Measurements from ENCODE around the gene CBFB.
"Not testable (repeated sequence)": the region's sequence is repeated elsewhere in the genome, so short reads cannot be mapped to it uniquely, and the experiment has no call there.

Gene CBFB

DNA sequence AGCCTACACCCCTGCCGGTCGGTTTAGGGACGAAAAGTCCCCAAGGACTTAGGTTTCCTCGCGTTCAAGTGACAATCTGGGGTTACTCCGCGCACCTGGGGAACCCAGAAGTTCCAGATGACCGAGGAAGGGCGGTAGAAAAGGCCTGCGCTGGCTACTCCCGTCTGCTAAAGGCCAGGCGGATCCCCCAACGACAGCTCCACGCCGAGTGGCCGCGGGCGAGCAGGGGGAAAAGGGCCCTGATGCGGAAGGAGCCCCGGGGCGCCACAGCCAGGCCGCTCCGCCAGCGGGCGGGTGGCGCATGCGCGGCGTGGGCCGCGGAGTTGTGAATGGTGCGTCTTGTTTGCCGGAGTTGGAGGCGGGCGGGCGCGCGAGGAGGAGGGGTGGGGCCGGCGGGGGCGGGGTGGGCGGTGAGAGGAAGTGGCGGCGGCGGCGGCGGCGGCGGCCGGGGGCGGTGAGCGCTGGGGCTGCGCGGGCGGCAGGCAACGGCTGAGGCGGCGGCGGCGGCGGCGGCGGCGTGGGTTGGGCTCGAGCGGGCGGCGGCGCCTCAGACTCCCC is at the start of gene CBFB:
TSS of gene CBFB (plus strand) at position 454 of the 558 bp plus-strand sequence. CDS start 259 bp downstream, outside the sequence.
- DNase-seq = peak; percentile 93

DNA sequence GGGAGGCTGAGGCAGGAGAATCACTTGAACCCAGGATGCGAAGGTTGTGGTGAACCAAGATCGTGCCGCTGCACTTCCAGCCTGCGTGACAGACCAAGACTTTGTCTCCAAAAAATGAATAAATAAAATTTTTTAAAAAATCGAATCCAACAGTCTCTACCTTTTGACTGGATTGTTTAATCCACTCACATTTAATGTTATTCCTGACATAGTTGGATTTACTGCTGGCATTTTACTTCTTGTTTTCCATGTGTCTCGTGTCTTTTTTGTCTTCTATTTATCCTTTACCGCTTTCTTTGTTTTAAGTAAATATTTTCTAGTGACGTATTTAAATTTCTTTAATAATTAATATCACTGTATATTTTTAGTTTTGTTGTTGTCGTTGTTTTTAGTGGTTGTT is 45.9 kb upstream of the CBFB start:
- no peak for DNase-seq

DNA sequence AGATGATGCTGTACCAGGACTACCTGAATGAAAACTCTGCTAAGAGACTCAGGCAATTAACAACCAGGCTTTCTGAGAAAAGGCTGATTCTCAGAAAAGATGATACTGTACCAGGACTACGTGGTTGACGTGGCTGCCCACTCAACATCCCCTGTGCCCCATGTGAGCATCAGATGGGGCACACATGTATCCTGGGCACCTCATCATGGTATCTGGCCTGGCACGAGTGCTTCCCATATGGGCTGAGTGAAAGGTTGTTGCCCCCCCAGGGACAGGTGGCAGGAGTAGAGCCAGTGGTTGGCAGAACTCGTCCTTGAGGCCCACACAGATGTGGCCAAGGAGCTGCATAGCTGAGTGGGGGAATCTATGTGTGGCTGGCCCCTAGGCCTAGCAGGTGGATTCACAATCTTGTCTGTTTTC is 44.0 kb upstream of the CBFB start:
- peak; percentile 81 for DNase-seq

DNA sequence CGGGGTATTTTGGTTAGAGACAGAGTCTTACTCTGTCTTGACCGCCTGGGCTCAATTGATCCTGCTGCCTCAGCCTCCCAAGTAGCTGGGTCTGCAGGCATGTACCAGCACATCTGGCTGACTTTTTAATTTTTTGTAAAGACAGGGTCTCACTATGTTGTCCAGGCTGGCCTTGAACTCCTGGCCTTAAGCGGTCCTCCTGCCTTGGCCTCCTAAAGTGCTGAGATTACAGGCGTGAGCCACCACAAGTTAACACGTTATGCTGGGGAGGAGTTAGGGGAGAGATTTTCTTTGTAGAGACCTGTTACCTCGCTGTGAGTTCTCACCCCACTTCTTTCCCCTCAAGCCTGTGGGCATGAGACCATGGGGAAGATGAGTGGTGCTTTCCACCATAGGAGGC is 42.4 kb upstream of the CBFB start:
- DNase-seq = no peak

DNA sequence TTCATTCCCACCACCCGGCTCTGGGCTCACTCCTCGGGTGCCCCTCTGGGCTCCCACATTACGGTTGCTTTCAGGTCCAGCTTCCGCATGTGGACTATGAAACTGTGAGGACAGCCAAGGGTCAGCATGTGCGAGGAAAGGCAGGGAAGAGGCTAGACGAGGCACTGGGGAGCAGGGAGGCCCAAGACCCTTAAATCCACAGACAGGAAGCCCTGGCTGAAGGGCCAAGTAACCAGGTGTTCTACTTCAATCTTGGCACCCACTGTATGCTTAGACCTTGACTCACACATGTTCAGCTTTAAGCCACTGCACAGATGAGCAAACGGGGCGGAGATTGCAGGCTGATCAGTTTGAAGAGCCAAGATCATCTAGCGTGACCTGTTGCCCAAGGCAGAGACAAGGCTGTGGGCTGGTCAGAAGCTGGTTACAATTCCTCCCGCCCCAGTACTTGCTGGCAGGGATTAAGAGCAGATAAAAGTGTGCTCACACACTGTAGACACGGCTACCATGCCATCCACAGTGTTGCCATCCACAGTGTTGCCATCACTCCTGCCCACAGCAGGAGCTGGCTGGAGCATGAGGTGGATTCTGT is 40.7 kb upstream of the CBFB start, which contains the start of gene CES4A:
TSS of gene CES4A (plus strand) at position 393 of the 592 bp plus-strand sequence. CDS start at position 577, 184 bp downstream.
- DNase-seq = peak; percentile 58

DNA sequence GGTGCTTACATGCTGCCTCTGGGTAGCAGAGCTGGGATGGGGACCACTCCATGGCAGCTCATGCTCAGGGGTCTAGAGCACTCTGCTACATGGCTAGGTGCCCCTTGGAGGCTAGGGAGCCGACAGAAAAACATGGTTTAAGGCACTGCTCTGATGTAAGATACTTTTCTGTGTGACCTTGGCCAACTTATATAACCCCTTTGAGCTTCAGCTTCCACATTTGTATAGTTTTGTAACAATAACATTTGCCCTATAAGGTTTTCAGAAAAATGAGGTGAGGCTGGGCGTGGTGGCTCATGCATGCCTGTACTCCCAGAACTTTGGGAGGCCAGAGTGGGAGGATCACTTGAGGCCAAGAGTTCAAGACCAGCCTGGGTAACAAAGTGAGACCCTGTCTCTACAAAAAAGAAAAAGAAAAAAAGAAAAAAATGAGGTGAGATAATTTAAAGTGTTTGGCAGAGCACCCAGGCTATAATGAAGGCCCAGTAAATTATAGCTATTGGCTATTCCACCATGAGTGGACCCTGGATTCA is 37.3 kb upstream of the CBFB start:
- no peak for DNase-seq

DNA sequence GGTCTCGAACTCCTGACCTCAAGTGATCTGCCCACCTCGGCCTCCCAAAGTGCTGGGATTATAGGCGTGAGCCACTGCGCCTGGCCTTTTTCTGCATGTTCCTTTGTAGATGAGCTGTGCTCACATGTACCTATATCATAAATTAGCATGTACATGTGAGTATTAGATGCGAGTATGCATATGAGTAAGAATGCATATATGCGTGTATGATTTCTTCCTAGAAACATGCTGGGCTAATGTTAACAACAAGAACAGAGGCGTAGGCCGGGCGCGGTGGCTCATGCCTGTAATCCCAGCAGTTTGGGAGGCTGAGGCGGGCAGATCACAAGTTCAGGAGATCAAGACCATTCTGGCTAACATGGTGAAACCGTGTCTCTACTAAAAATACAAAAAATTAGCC is 35.4 kb upstream of the CBFB start:
- not testable (repeated sequence) for DNase-seq

DNA sequence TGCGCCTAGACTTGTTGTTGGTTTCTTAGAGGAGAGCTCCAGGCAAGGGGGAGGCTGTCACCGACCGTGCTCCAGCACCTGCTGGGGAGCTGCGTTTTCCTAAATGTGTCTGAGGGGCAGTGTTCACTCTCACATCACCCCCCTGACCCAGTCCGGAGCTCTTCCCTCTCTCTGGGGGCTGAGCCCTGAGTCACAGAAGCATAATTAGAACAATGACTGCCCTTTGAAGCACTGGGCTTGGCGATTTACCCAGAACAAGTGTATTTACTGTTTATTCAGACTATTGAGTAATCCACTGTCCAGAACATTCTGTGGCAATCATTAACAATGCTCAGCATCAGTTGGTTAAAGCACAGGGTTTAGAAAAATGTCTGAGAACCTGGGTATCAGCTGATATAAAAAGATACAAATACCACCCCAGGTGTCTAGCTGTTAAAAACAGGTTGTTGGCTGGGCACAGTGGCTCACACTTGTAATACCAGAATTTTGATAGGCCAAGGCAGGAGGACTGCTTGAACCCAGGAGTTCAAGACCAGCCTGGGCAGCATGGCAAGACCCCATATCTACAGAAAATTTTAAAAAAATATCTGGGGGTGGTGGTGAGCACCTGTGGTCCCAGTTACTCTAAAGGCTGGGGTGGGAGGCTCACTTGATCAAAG is 32.5 kb upstream of the CBFB start:
- DNase-seq = no peak

DNA sequence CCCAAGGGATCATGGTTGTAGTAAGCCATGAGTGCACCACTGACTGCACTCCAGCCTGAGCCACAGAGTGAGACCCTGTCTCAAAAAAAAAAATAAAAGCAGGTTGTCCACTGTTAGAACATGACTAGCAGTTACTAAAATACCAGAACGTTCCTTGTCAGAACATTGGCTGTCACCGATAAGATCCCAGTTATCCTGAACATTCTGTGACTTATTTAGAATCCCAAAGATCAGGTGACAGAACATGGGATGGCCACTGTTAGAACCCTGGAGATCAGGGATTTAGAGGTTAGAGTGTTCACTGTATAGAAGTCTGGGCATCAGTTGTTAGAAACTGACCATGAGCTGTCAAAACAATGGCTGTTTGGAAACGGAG is 32.0 kb upstream of the CBFB start:
- no peak for DNase-seq

DNA sequence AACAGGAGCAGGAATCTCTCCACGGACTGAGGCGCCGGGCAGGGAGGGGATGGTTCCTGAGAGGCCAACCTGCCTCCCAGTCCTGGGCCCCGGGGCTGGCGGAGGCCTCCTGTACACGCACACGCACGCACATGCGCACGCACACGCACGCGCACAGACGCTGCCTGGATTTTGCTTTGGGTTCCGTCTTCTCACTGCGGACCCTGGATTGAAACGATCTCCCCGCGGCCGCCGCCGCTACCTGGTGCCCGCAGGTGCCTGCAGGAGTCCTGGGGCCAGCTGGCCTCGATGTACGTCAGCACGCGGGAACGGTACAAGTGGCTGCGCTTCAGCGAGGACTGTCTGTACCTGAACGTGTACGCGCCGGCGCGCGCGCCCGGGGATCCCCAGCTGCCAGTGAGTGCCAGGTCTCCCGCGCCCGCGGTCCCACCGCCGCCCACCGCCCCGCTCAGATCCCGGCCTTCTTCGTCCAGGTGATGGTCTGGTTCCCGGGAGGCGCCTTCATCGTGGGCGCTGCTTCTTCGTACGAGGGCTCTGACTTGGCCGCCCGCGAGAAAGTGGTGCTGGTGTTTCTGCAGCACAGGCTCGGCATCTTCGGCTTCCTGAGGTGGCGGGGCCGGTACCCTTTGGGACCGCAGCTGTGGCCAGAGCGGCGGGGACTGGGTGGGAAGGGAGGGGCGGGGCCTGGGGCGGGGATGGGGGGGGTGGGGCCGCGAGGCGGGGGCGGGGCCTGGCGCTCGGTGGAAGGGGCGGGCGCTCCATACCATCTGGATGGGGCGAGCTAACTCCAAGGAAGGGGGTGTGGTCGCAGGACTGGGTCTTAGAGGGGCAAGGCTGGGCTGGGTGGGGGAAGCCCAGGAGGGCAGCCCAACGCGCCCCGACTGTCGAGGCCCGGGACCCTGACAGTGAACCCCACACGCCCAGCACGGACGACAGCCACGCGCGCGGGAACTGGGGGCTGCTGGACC is 28.3 kb upstream of the CBFB start:
- peak; percentile 64 for DNase-seq

DNA sequence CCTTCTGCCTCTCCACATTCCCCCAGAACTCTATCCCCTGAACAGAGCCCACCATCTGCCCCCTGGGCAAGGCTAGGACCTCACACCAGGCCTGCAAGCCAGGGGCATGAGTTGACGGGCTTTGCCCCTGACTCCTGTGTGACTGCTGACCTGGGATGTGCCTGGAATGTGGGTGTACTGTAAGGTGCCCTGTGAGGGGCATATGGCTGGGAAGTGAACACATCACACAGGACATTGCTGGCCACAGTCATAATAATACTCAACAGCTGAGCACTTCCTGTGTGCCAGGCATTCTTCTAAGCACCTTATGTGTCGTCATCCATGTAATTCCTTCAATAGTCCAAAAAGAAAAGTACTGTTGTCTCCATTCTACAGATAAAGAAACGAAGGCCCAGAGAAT is 27.2 kb upstream of the CBFB start:
- no peak for DNase-seq

DNA sequence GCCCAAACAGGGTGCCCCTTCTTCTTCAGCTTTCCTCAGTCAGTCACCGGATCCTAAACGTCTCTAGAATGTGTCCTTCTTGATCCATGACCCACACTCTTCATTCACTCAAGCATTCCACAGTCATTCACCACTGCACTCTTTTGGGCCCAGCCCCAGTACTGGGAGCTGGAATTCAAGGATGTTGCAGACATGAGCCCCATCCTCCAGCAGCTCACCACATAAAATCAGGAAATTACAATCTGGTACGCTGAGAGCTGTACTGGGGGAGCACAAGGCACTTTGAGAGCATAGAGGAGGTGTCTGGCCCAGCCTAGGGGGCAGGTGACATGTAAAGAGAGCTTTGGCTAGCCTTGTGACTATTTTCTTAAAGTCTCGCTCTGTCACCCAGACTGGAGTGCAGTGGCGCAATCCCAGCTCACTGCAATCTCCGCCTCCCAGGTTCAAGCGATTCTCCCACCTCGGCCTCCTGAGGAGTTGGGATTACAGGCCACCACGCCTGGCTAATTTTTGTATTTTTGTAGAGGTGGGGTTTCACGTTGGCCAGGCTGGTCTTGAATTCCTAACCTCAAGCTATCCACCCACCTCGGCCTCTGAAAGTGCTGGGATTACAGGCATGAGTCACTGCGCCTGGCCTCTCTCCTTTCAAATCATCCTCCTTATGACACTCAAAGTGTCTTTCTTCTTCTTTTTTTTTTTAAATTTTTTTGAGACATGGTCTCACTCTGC is 21.9 kb upstream of the CBFB start:
- DNase-seq = no peak

DNA sequence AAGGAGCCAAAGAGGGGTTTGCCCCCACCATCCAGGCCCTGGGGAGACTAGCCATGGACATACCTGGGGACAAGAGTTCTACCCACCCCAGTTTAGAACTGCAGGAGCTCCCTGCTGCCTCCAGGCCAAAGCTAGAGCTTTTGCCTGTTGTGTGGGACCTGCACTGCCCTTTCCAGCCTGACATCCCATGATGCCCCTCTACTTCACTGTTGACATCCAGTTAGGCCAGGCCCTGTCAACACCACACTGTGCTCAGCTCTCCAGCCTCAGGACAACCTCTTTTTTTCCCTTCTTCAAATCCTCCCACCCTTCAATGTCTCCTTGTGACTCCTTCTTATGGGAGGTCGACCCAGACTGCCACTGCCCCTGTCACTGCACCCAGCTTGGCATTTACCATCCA is 19.8 kb upstream of the CBFB start:
- DNase-seq = no peak

DNA sequence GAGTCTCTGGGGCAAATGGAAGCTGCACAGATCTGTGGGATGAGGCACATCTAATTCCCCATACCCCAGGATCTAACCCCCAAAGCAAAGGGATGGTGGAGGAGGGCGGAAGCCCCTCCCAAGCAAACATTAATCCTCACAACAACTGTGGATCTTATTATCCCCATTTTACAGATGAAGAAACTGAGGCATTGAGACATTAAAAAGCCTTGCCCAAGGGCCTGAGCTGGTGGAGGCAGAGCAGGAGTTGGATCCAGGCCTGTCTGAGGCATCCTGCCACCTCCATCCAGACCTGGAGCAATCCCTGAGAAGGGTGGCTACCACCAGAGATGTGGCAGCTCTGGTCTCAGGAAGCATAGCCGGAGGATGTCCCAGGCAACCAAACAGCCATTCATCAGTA is 17.7 kb upstream of the CBFB start:
- DNase-seq = no peak

DNA sequence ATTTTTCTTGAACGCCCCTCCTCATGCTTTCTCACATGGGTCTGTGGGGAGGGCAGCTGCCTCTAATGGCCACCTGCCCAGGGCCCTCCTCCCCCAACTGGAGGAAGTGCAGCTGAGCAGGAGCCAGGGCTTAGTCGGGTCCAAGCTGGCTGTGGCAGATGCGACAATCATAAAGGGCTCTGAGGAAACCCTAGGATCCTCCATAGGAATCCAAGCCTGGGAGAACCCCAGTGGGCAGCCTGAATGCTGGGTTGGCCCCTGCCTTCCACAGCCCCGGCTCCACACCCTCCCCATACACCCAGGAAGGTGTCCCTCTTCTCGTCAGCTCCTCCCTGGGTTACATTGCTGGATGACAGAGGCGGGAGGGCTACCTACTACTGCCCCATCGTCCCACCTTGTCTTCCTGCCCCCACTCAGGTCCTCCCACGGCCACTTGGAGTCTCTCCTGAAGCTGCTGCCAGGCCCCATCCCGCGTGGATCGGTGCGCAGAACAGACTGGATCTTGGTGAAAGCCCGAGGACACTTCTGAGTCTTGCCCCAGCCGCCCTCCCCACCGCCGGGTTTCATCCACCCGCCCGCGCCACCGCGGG is 15.6 kb upstream of the CBFB start:
- no peak for DNase-seq

DNA sequence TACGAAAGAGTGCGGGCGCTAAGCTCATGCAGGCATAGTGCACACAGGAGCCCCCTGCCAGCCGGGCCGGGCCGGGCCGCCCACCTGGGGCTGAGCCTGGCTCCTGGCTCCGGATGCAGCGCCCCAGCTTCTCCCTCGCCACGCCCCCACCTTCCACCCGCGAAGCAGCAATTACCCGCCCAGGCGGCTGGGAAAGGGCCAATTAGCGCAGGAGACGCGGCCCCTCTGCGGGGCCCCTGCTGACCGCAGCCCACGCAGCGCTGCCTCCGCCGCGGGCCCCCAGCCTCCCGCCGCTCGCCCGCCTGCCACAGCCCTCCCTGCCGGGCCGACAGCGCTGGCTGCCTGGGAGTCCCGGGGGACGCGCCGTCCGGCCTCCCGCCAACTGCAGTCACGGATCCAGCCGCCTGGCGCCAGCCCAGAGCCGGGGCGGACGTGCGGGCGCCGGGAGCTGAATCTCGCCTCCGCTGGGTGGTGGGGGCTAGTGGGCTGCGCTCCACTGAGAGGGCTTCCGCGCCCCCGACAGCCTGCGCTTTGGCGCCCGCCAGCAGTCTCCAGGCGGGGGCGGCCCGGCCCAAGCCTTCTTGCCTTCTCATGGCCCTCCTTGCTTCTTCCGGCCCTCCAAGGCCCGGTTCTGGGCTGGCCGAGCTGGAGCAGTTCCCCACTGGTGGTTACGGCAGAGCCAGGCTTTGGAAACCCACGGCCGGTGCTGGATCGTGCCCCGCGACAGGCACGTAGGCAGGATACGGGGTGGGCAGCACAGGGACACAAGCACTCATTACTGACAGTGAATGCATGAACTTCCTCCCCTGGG is 14.9 kb upstream of the CBFB start:
- DNase-seq = peak; percentile 90

DNA sequence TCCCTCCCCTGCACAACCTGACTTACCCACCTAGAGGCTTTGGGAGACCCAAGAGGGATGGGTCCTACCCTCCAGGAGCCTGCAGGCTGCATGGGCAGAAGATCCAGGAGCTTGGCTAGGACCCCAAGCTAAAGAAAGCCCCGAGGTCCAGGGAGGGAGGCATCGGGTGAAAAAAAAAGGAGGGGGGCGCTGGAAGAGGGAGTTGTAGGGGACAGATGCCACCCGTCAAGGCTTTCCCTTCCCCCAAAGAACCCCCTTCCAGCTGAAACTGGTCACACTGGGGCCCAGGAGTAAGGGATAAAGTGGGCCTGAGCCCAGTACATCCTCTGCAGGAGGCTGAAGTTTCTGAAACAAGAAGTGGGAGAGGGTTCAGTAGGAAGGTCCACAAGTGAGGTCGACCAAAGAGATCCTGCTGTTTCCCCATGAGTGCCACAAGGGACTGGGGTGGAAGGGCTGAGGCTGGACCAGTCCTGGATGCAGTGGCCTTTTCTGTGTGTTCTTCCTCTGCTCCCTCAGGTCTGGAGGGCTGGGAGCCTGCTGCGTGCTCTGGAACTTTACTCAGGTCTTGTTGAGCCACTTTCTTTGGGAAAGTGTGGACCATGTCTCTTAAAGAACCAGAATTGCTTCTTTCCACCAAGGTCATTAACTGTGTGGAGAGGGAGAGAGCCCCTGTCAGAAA is 14.2 kb upstream of the CBFB start:
- no peak for DNase-seq

DNA sequence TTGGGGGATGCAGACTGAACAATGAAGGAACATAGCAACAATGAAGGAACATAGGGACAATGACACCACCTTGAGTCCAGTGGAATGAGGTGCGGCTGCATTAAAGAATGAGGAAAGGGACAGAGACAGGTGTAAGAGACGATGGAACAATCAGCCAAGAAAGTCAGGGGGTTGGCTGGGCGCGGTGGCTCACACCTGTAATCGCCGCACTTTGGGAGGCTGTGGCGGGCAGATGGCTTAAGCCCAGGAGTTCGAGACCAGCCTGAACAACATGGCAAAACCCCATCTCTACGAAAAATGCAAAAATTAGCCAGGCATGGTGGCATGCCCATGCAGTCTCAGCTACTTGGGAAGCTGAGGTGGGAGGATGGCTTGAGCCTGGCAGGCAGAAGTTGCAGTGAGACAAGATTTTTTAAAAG is 13.6 kb upstream of the CBFB start:
- peak; percentile 23 for DNase-seq

DNA sequence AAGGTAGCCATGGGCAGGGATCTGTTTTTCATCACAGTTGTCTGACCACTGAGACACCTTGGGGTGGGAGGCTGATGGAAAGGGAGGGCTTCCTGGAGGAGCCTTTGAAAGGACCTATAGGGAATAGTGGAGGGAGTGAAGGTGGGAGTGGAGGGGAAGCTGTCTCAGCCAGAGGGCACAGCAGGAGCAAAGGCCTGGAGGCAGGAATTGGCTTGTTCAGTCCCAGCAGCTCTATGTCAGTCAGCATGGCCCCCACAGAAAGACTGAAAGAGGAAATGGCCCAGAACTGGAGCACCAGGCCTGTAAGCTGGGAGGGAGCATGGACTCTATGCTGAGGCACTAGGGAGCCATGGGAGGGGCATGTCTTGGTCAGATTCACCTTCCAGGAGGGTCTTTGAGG is 12.8 kb upstream of the CBFB start:
- DNase-seq = peak; percentile 15

DNA sequence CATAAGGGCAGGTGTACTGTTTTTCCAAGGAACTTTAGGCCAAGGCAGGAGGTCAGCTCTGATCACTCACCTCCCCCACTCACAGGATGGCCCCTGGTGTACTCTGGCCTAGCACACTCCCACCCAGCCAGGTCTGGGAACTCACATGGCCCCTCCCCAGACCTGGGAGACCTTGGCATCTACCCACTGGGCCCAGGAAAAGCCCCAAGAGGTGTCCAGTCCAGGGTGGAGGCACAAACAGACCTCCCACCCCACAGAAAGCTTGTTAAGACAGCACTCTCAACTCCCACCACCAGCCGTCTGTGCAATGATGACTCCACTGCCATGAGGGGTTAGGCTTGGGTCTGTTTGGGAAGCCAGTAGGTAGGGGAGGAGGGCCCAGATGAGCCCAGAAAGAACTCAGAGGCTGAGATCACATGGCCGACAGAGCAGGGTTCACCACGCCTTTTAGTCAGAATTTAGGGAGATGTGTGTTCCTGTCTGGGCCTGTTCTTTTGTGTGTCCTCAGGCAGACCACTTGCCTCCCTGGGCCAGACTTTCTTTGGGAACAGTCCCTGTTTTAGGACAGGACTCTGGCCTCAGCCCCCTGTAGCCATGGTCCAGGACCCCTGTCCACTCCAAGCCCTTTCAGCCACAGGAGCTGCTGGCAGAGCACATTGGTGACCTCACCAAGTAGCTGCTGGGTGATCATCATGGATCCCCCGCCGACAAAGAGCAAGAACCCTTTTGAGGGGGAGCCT is 12.1 kb upstream of the CBFB start:
- peak; percentile 23 for DNase-seq

All from stimulated activated CD8-positive, alpha-beta memory T cell treated with anti-CD3 and anti-CD28 coated beads, Interleukin-4, amount 100 ng/mL, for 48 hours (primary cell).